8988T (cell line): Measurements from ENCODE around the gene RELCH.

ENCODE experiments used
- DNase-seq: peaks from one replicate; pipeline ENCODE4 v3.0.0; 2011

RELCH gene

GRCh38 chr18:62187543-62188510, 772 bp downstream of the RELCH start:
- DNase-seq: no peak

- no peak for DNase-seq
Observed at GRCh38 chr18:62189208-62189607, 2.2 kb downstream of the RELCH start.

- no peak for DNase-seq
Observed at GRCh38 chr18:62196079-62196478, 9.0 kb downstream of the RELCH start.

- no peak for DNase-seq
Observed at GRCh38 chr18:62196980-62197379, 9.9 kb downstream of the RELCH start.

- DNase-seq: no peak
Observed at GRCh38 chr18:62198259-62198658, 11.2 kb downstream of the RELCH start.

GRCh38 chr18:62199629-62200028, 12.6 kb downstream of the RELCH start:
- no peak for DNase-seq

GRCh38 chr18:62200121-62200914, 13.3 kb downstream of the RELCH start:
- no peak for DNase-seq

- DNase-seq: no peak
Observed at GRCh38 chr18:62201870-62202269, 14.8 kb downstream of the RELCH start.

- DNase-seq: no peak
Observed at GRCh38 chr18:62205824-62206223, 18.8 kb downstream of the RELCH start.

- no peak for DNase-seq
Observed at GRCh38 chr18:62206593-62206992, 19.5 kb downstream of the RELCH start.

- DNase-seq: no peak
Observed at GRCh38 chr18:62209046-62209445, 22.0 kb downstream of the RELCH start.

GRCh38 chr18:62210138-62210537, 23.1 kb downstream of the RELCH start:
- DNase-seq: no peak

- DNase-seq: no peak
Observed at GRCh38 chr18:62211325-62211828, 24.3 kb downstream of the RELCH start.

GRCh38 chr18:62214790-62215189, 27.7 kb downstream of the RELCH start:
- no peak for DNase-seq

- DNase-seq: no peak
Observed at GRCh38 chr18:62224229-62224628, 37.2 kb downstream of the RELCH start.

- no peak for DNase-seq
Observed at GRCh38 chr18:62226047-62226446, 39.0 kb downstream of the RELCH start.

GRCh38 chr18:62236252-62236651, 49.2 kb downstream of the RELCH start:
- DNase-seq: no peak

- no peak for DNase-seq
Observed at GRCh38 chr18:62239475-62239874, 52.4 kb downstream of the RELCH start.

- no peak for DNase-seq
Observed at GRCh38 chr18:62242955-62243354, 55.9 kb downstream of the RELCH start.

GRCh38 chr18:62245177-62245576, 58.1 kb downstream of the RELCH start:
- no peak for DNase-seq

GRCh38 chr18:62245699-62246098, 58.6 kb downstream of the RELCH start:
- no peak for DNase-seq

- no peak for DNase-seq
Observed at GRCh38 chr18:62248313-62248712, 61.3 kb downstream of the RELCH start.

GRCh38 chr18:62249478-62250097, 62.5 kb downstream of the RELCH start:
- DNase-seq: no peak
